Fibroblast of pulmonary artery (primary cell): ENCODE data around the gene TMEM51.

Experiments
- DNase-seq: peaks from one replicate; pipeline ENCODE4 v3.0.0-alpha.2; 2010; ENCODE audit warnings: low read depth
- H3K4me3 ChIP-seq: replicated peaks from 2 replicates; pipeline ENCODE4 v1.5.1; 2011; ENCODE audit warnings: low read depth, mild to moderate bottlenecking, control low read depth, low read length, moderate library complexity
- CTCF ChIP-seq: IDR thresholded peaks from 2 replicates; pipeline ENCODE4 v1.5.1; 2011; ENCODE audit warnings: mild to moderate bottlenecking, control low read depth, low read length, inconsistent platforms; ENCODE audit errors: missing control alignments

The TMEM51 gene

DNA sequence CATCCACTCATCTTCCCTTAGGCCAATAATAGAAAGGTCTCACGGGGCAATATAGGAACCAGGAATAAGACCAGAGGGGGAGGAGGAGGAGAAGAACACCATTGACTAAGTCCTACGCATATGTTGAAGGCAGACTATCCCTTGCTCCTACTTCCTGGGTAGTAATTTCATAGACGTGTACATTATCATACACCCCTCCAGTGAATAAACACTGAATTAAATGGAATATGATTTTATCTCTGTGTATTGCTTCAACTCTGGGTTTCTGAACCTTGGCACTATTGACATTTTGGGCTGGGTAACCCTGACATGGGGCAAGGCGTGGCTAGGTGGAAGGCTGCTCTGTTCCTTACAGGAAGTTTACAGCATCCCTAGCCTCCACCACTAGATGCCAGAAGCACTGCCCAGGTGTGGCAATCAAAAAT lies 76.2 kb downstream of the TMEM51 start:
- DNase-seq, result no peak
- H3K4me3 ChIP-seq, result no peak overlapping the region
- TF ChIP-seq CTCF, result no peak

DNA sequence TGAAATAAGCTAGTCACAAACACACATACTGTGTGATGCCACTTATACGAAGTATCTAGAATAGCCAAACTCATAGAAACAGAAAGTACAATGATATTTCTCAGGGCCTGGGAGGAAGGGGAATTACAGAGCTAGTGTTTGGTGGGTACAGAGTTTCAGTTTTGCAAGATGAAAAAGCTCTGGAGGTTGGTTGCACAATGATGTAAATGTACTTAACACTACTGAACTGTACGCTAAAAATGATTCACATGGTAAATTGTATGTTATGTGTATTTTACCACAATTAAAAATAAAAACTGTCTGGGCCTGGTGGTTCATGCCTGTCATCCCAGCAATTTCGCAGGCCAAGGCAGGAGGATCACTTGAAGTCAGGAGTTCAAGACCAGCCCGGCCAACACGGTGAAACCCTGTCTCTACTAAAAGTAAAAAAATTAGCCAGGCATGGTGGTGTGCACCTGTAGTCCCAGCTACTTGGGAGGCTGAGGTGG lies 78.2 kb downstream of the TMEM51 start:
- TF ChIP-seq CTCF, result no peak
- H3K4me3 ChIP-seq, result no peak overlapping the region
- DNase-seq, result no peak

GRCh38 chr1:15233689-15234088 lies 80.1 kb downstream of the TMEM51 start:
- DNase-seq, result no peak
- no peak for TF ChIP-seq CTCF
- no peak overlapping the region for H3K4me3 ChIP-seq

DNA sequence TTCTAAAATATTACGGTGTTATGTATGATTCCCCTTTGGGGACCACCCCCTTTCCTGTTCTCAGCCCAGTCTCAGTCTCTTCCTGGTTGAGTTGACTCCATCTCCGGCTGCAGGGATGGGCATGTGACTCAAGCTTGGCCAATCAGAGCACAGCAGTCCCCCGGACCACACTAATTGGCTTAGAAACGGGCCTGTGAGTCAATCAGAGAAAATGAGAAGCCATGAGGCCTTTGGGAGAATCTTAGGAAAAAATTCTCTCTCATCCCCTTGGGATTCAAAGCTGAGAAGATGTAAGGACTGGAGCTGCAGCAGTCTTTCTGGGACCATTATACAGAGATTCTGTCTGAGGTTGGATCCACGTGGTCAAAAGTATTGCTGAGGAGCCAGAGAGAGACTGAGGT lies 82.8 kb downstream of the TMEM51 start:
- no peak for TF ChIP-seq CTCF
- no peak overlapping the region for H3K4me3 ChIP-seq
- DNase-seq, result no peak

DNA sequence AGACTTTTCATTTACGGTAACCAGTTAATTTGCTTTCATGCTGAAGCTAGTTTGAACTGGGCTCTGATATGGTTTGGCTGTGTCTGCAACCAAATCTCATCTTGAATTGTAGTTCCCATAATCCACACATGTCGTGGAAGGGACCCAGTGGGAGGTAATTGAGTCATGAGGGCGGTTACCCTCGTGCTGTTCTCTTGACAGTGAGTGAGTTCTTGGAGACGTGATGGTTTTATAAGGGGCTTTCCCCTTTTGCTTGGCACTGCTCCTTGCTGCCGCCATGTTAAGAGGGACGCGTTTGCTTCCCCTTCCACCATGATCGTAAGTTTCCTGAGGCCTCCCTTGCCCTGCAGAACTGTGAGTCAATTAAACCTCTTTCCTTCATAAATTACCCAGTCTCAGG lies 83.2 kb downstream of the TMEM51 start:
- DNase-seq, result no peak
- H3K4me3 ChIP-seq, result no peak overlapping the region
- TF ChIP-seq CTCF, result no peak

DNA sequence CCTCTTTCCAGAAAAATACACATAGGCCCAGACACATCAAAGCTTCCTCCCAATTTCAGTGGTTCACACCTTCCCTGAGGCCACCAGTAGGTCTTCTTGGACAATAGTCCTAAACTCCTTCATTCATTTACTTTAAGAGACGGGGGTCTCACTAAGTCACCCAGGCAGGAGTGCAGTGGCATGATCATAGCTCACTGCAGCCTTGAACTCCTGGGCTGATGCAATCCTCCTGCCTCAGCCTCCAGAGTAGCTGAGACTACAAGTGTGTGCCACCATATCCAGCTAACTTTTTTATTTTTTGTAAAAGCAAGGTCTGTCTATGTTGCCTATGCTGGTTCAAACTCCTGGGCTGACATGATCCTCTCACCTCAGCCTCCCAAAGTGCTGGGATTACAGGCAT lies 85.2 kb downstream of the TMEM51 start:
- no peak for TF ChIP-seq CTCF
- H3K4me3 ChIP-seq, result no peak overlapping the region
- no peak for DNase-seq

GRCh38 chr1:15242766-15243165 lies 89.2 kb downstream of the TMEM51 start:
- DNase-seq, result no peak
- H3K4me3 ChIP-seq, result no peak overlapping the region
- TF ChIP-seq CTCF, result no peak
